ENCODE measurements around the gene PMEPA1. TPM values are rescaled to one million over a fixed set of nuclear protein-coding genes. Genes with fewer than 3 reads are reported as not detected.

Gene PMEPA1
- total and polyA plus RNA-seq, 7 donors, result 3.6 to 23.3 (median 6.5) TPM

GRCh38 chr20:57647006-57647932 is 62.5 kb downstream of the PMEPA1 start:
- no peak overlapping the region for H3K27ac ChIP-seq
- H3K9me3 ChIP-seq, result peaks cover 0 to 4% (median 0%) of the 10 kb centered on the region in 4 donors
- H3K27me3 ChIP-seq, result no peaks in the 10 kb centered on the region
- no peak overlapping the region for H3K4me3 ChIP-seq
- H3K36me3 ChIP-seq, result peaks cover 0 to 15% (median 3%) of the 10 kb centered on the region in 4 donors
- 72 to 84% methylated on average over 12 of the region's 12 CpGs for WGBS, 2 donors
- DNase-seq, result no peak
- H3K4me1 ChIP-seq, result no peaks in the 10 kb centered on the region
- intact Hi-C loops (cut with DNase I), result no loop called here
- TF ChIP-seq EP300 (IDR thresholded peaks at IDR 0.05), result no peak
- TF ChIP-seq POLR2AphosphoS5 (IDR thresholded peaks at IDR 0.05), result no peak
- TF ChIP-seq CTCF (IDR thresholded peaks at IDR 0.05), result no peak
- TF ChIP-seq POLR2A (IDR thresholded peaks at IDR 0.05), result no peak

GRCh38 chr20:57638895-57639236 is 70.9 kb downstream of the PMEPA1 start:
- Histone ChIP-seq H3K27me3 (no peaks in the 10 kb centered on the region), H3K4me3 (no peak overlapping the region), H3K4me1 (no peaks in the 10 kb centered on the region), H3K36me3 (no peaks in the 10 kb centered on the region), H3K9me3 (peaks cover 0 to 3% (median 0%) of the 10 kb centered on the region in 4 donors), H3K27ac (no peak overlapping the region)
- intact Hi-C loops (cut with DNase I), result no loop called here
- no peak for DNase-seq
- no peak for TF ChIP-seq EP300 (IDR thresholded peaks at IDR 0.05)
- no peak for TF ChIP-seq CTCF (IDR thresholded peaks at IDR 0.05)
- no peak for TF ChIP-seq POLR2A (IDR thresholded peaks at IDR 0.05)
- no peak for TF ChIP-seq POLR2AphosphoS5 (IDR thresholded peaks at IDR 0.05)
- 83 to 86% methylated on average over 5 of the region's 5 CpGs for WGBS, 2 donors

- Histone ChIP-seq H3K27ac (no peak overlapping the region), H3K4me3 (no peak overlapping the region), H3K27me3 (no peaks in the 10 kb centered on the region), H3K4me1 (no peaks in the 10 kb centered on the region), H3K9me3 (peaks cover 0 to 3% (median 0%) of the 10 kb centered on the region in 4 donors), H3K36me3 (no peaks in the 10 kb centered on the region)
- 73 to 78% methylated on average over 7 of the region's 7 CpGs for WGBS, 2 donors
- intact Hi-C loops (cut with DNase I), result no loop called here
- DNase-seq, result no peak
- TF ChIP-seq POLR2AphosphoS5 (IDR thresholded peaks at IDR 0.05) (no peak), CTCF (IDR thresholded peaks at IDR 0.05) (no peak), POLR2A (IDR thresholded peaks at IDR 0.05) (no peak), EP300 (IDR thresholded peaks at IDR 0.05) (no peak)
These were observed 71.5 kb downstream of the PMEPA1 start for GRCh38 chr20:57638173-57638894.

- Histone ChIP-seq H3K4me1 (peaks cover 0 to under 1% (median under 1%) of the 10 kb centered on the region in 4 donors), H3K27ac (no peak overlapping the region), H3K36me3 (no peaks in the 10 kb centered on the region), H3K4me3 (no peak overlapping the region), H3K9me3 (peaks cover 0 to 3% (median 0%) of the 10 kb centered on the region in 4 donors), H3K27me3 (no peaks in the 10 kb centered on the region)
- intact Hi-C loops (cut with DNase I), result no loop called here
- no peak for DNase-seq
- 75 to 93% methylated on average over 2 of the region's 2 CpGs for WGBS, 2 donors
- TF ChIP-seq EP300 (IDR thresholded peaks at IDR 0.05) (no peak), POLR2AphosphoS5 (IDR thresholded peaks at IDR 0.05) (no peak), CTCF (IDR thresholded peaks at IDR 0.05) (no peak), POLR2A (IDR thresholded peaks at IDR 0.05) (no peak)
These were observed 75.8 kb downstream of the PMEPA1 start for GRCh38 chr20:57633945-57634491.
